HG03558 (cell line): ENCODE measurements around the gene ASTN1.

Source experiments
- ATAC-seq: cut with Tn5 transposase; IDR thresholded peaks from one replicate; pipeline ENCODE4 v1.9.1; 2021; ENCODE audit warnings: moderate number of reproducible peaks; ENCODE audit not compliant: unreplicated experiment; ENCODE audit errors: extremely low read depth

The ASTN1 gene

GRCh38 chr1:176893625-176894352 lies 270.7 kb downstream of the ASTN1 start:
- ATAC-seq = no peak

GRCh38 chr1:176888471-176889032 lies 276.0 kb downstream of the ASTN1 start:
- ATAC-seq = no peak

- ATAC-seq = no peak
These were observed 278.8 kb downstream of the ASTN1 start for GRCh38 chr1:176885751-176886150.

GRCh38 chr1:176885341-176885740 lies 279.2 kb downstream of the ASTN1 start:
- no peak for ATAC-seq

- ATAC-seq = no peak
These were observed 279.6 kb downstream of the ASTN1 start for GRCh38 chr1:176884911-176885310.

GRCh38 chr1:176884286-176884685 lies 280.2 kb downstream of the ASTN1 start:
- ATAC-seq = no peak

- no peak for ATAC-seq
These were observed 283.4 kb downstream of the ASTN1 start for GRCh38 chr1:176880955-176881595.

- no peak for ATAC-seq
These were observed 284.5 kb downstream of the ASTN1 start for GRCh38 chr1:176879784-176880620.

GRCh38 chr1:176878750-176879536 lies 285.6 kb downstream of the ASTN1 start:
- ATAC-seq = no peak

- ATAC-seq = no peak
These were observed 287.0 kb downstream of the ASTN1 start for GRCh38 chr1:176877557-176877956.

- no peak for ATAC-seq
These were observed 287.5 kb downstream of the ASTN1 start for GRCh38 chr1:176876966-176877515.

GRCh38 chr1:176869577-176869976 lies 294.9 kb downstream of the ASTN1 start:
- ATAC-seq = no peak

- no peak for ATAC-seq
These were observed 298.3 kb downstream of the ASTN1 start for GRCh38 chr1:176866011-176866714.

GRCh38 chr1:176864211-176864610 lies 300.3 kb downstream of the ASTN1 start:
- no peak for ATAC-seq

- no peak for ATAC-seq
These were observed 300.9 kb downstream of the ASTN1 start for GRCh38 chr1:176863613-176864012.

- ATAC-seq = no peak
These were observed 306.0 kb downstream of the ASTN1 start for GRCh38 chr1:176858433-176858916.

GRCh38 chr1:176857632-176858031 lies 306.9 kb downstream of the ASTN1 start:
- ATAC-seq = no peak

- no peak for ATAC-seq
These were observed 309.5 kb downstream of the ASTN1 start for GRCh38 chr1:176854758-176855745.
